Neural progenitor cell (in vitro differentiated cells): ENCODE data around the gene ACAP2. TPM values are rescaled to one million over a fixed set of nuclear protein-coding genes. Genes with fewer than 3 reads are reported as not detected.

Source experiments
- DNase-seq: peaks from one replicate; pipeline ENCODE4 v3.0.0-alpha.2; 2016; ENCODE audit warnings: low spot score
- H2AFZ ChIP-seq: fragments of 200-600 bp; sonication (generic); replicated peaks from 2 replicates; pipeline ENCODE4 v1.6.1; 2016; ENCODE audit warnings: antibody characterized with exemption
- H3F3A ChIP-seq: fragments of 200-600 bp; sonication (generic); 2 replicates; pipeline ENCODE4 v1.6.1; 2016; ENCODE audit warnings: antibody characterized with exemption, low read depth
- H3K27ac ChIP-seq: fragments of 200-600 bp; sonication (generic); 2 replicates; pipeline ENCODE4 v1.5.1; 2016; ENCODE audit warnings: mild to moderate bottlenecking
- H3K27me3 ChIP-seq: fragments of 200-600 bp; sonication (generic); 2 replicates; pipeline ENCODE4 v1.6.1; 2016; ENCODE audit warnings: mild to moderate bottlenecking, moderate library complexity
- H3K36me3 ChIP-seq: fragments of 200-600 bp; sonication (generic); 2 replicates; pipeline ENCODE4 v1.5.1; 2016
- H3K4me1 ChIP-seq: fragments of 200-600 bp; sonication (generic); 2 replicates; pipeline ENCODE4 v1.6.1; 2016; ENCODE audit warnings: mixed run types
- H3K4me2 ChIP-seq: fragments of 200-600 bp; sonication (generic); 2 replicates; pipeline ENCODE4 v1.6.1; 2016
- H3K4me3 ChIP-seq: fragments of 200-600 bp; sonication (generic); 2 replicates; pipeline ENCODE4 v1.5.1; 2016
- H3K79me2 ChIP-seq: fragments of 200-600 bp; sonication (generic); 2 replicates; pipeline ENCODE4 v1.6.1; 2016; ENCODE audit warnings: low read depth
- H3K9ac ChIP-seq: fragments of 200-600 bp; sonication (generic); 2 replicates; pipeline ENCODE4 v1.6.1; 2016
- H3K9me3 ChIP-seq: fragments of 200-600 bp; sonication (generic); 2 replicates; pipeline ENCODE4 v1.5.1; 2016; ENCODE audit warnings: low read depth
- H4K20me1 ChIP-seq: fragments of 200-600 bp; sonication (generic); 2 replicates; pipeline ENCODE4 v1.6.1; 2016; ENCODE audit warnings: low read depth
- H3K27ac Mint-ChIP-seq: 3 replicates; pipeline ENCODE4 v1.8.0; 2021; ENCODE audit warnings: mixed read lengths
- H3K27me3 Mint-ChIP-seq: 2 replicates; pipeline ENCODE4 v1.8.0; 2022; ENCODE audit warnings: low read depth, mild to moderate bottlenecking, inconsistent platforms, moderate library complexity, mixed read lengths; ENCODE audit not compliant: insufficient read depth
- H3K36me3 Mint-ChIP-seq: 3 replicates; pipeline ENCODE4 v1.8.0; 2021; ENCODE audit warnings: mixed read lengths
- H3K4me1 Mint-ChIP-seq: 3 replicates; pipeline ENCODE4 v1.8.0; 2021; ENCODE audit warnings: mixed read lengths
- H3K4me3 Mint-ChIP-seq: 3 replicates; pipeline ENCODE4 v1.8.0; 2021; ENCODE audit warnings: mild to moderate bottlenecking, moderate library complexity, mixed read lengths
- H3K9me3 Mint-ChIP-seq: 3 replicates; pipeline ENCODE4 v1.8.0; 2020; ENCODE audit warnings: mixed read lengths
- EZH2 ChIP-seq: fragments of 200-600 bp; sonication (generic); IDR thresholded peaks from 2 replicates; pipeline ENCODE4 v1.6.1; 2017; ENCODE audit warnings: antibody characterized with exemption, mild to moderate bottlenecking, moderate library complexity
- EZH2phosphoT487 ChIP-seq: fragments of 200-600 bp; sonication (generic); IDR thresholded peaks from 2 replicates; pipeline ENCODE4 v1.6.1; 2017; ENCODE audit warnings: antibody characterized with exemption
- total RNA-seq: library from RNA; depleted of rRNA; stranded (reverse); fragments of >200 nt; gene quantifications from 2 replicates; pipeline ENCODE4 v1.2.3, GENCODE V29; 2015; ENCODE audit warnings: low replicate concordance
- TF ChIP-seq, protein P1 (sequence below): fragments of 200-600 bp; sonication (generic); IDR thresholded peaks from 2 replicates; pipeline ENCODE4 v1.5.1; 2017; ENCODE audit warnings: antibody characterized with exemption, mild to moderate bottlenecking

Gene ACAP2
- total RNA-seq, 1 donor from 2014 or later = 68.4 TPM

DNA sequence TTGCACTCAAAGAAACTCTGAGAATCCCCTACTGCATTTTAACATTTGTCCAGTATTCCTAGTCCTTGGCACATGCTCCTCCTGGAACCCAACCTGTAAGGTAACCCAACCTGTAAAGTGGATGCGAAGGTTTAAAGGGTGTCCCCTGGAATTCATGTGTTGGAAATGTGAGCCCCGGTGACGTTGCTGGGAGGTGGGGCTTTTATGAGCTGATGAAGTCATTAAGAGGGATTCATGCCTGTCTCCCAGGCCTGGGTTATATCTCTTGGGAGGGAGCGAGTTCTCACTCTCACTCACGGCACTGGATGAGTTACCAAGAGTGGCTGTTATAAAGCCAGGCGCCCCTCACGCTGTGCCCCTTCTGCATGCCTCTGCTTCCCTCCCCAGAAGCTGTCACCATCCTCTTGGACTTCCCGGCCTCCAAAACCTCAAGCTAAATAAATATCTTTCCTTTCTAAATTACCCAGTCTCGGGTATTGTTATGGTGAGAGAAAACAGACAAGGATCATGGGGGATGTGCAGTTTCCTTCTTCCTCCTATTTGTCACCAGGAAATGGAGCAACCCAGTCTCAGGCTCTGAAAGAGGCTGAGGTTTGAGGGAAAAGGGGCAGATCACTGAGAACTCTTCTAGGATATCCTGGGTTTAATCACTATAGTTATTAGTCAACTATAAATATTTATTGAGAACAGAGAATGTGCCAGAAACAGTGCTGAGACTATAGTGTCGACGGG, 179.5 kb downstream of the ACAP2 start:
- Histone ChIP-seq H2AFZ (no peak overlapping the region), H3K9me3 (no peaks in the 10 kb centered on the region), H3F3A (peaks cover 27% of the 10 kb centered on the region), H3K27ac (no peak overlapping the region), H4K20me1 (peaks cover 84% of the 10 kb centered on the region), H3K4me1 (peaks cover 7% of the 10 kb centered on the region), H3K4me3 (no peak overlapping the region), H3K9ac (no peak overlapping the region), H3K36me3 (no peaks in the 10 kb centered on the region), H3K4me2 (no peak overlapping the region), H3K27me3 (no peaks in the 10 kb centered on the region), H3K79me2 (peaks cover 80% of the 10 kb centered on the region)
- Mint-ChIP-seq H3K9me3 (no peaks in the 10 kb centered on the region), H3K36me3 (peaks cover 10% of the 10 kb centered on the region), H3K4me1 (peaks cover 19% of the 10 kb centered on the region), H3K27me3 (peaks cover 8% of the 10 kb centered on the region), H3K27ac (no peak overlapping the region), H3K4me3 (no peak overlapping the region)
- DNase-seq = no peak
- TF ChIP-seq, protein P1, sequence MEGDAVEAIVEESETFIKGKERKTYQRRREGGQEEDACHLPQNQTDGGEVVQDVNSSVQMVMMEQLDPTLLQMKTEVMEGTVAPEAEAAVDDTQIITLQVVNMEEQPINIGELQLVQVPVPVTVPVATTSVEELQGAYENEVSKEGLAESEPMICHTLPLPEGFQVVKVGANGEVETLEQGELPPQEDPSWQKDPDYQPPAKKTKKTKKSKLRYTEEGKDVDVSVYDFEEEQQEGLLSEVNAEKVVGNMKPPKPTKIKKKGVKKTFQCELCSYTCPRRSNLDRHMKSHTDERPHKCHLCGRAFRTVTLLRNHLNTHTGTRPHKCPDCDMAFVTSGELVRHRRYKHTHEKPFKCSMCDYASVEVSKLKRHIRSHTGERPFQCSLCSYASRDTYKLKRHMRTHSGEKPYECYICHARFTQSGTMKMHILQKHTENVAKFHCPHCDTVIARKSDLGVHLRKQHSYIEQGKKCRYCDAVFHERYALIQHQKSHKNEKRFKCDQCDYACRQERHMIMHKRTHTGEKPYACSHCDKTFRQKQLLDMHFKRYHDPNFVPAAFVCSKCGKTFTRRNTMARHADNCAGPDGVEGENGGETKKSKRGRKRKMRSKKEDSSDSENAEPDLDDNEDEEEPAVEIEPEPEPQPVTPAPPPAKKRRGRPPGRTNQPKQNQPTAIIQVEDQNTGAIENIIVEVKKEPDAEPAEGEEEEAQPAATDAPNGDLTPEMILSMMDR = no peak
- TF ChIP-seq EZH2phosphoT487 (no peak), EZH2 (no peak)

DNA sequence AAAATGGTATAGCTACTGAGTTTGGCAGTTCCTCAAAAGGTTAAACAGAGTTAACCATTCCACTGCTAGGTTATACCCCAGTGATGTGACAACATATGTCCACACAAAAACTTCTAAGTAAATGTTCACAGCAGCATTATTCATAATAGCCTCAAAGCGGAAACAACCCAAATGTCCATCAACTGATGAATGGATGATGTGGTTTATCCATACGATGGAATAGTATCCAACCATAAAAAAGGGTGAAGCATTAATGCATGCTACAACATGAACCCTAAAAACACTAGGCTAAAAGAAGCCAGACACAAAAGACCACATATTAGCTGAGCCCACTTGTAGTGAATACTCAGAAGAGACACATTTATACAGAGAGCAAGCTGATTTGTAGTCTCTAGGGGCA, 180.9 kb downstream of the ACAP2 start:
- Mint-ChIP-seq H3K4me3 (no peak overlapping the region), H3K4me1 (peaks cover 21% of the 10 kb centered on the region), H3K27me3 (peaks cover 8% of the 10 kb centered on the region), H3K9me3 (no peaks in the 10 kb centered on the region), H3K36me3 (peaks cover 10% of the 10 kb centered on the region), H3K27ac (no peak overlapping the region)
- DNase-seq = no peak
- Histone ChIP-seq H3F3A (peaks cover 27% of the 10 kb centered on the region), H3K36me3 (no peaks in the 10 kb centered on the region), H3K79me2 (peaks cover 80% of the 10 kb centered on the region), H4K20me1 (peaks cover 89% of the 10 kb centered on the region), H3K4me3 (no peak overlapping the region), H3K4me2 (no peak overlapping the region), H3K27ac (no peak overlapping the region), H3K4me1 (peaks cover 7% of the 10 kb centered on the region), H3K9me3 (no peaks in the 10 kb centered on the region), H2AFZ (no peak overlapping the region), H3K9ac (no peak overlapping the region), H3K27me3 (no peaks in the 10 kb centered on the region)
- TF ChIP-seq EZH2 = no peak
- TF ChIP-seq, protein P1 = no peak
- no peak for TF ChIP-seq EZH2phosphoT487

DNA sequence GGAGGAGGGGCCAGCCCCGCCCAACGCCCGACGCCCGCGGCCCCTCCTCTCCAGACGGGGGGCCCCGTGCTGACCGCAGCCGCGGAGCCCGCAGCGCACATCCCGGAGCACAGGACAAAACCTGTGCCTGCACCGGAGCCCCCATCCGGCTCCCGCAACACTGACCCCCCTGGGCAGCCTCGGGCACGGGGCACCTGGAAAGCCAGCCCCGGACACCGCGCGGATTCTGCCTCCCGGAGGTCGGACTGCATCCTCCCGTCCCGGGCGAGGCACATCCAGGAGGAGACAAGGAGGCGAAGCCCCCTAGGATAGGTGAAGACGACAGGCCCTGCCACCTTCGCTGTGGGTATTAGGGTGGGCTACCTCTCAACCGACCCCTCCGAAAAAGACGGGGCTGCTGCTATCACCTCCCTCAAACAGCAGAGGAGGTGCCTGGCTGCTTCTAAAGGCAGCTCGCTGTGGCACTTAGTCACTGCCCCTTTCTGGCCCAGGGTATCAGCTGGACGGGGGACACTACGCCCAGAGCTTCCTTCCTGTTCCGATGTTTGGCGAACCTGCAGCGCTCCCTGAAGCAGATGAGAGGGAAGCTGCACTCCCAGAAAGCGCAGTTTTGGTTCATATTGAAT, 182.4 kb downstream of the ACAP2 start:
- H3K4me1 ChIP-seq = peaks cover 7% of the 10 kb centered on the region
- H3F3A ChIP-seq = peaks cover 27% of the 10 kb centered on the region
- H3K4me3 Mint-ChIP-seq = peak overlapping the region; percentile 78
- peaks cover 5% of the 10 kb centered on the region for H3K27me3 Mint-ChIP-seq
- peak overlapping the region; percentile 85 for H3K4me2 ChIP-seq
- no peak overlapping the region for H3K9ac ChIP-seq
- H3K9me3 ChIP-seq = no peaks in the 10 kb centered on the region
- H2AFZ ChIP-seq = no peak overlapping the region
- H3K27ac Mint-ChIP-seq = no peak overlapping the region
- H3K79me2 ChIP-seq = peaks cover 76% of the 10 kb centered on the region
- H4K20me1 ChIP-seq = peaks cover 87% of the 10 kb centered on the region
- no peaks in the 10 kb centered on the region for H3K36me3 ChIP-seq
- H3K27me3 ChIP-seq = no peaks in the 10 kb centered on the region
- TF ChIP-seq EZH2phosphoT487 = peak; percentile 8
- TF ChIP-seq, protein P1 = no peak
- DNase-seq = peak; percentile 73
- no peak overlapping the region for H3K27ac ChIP-seq
- peaks cover 27% of the 10 kb centered on the region for H3K4me1 Mint-ChIP-seq
- peaks cover 6% of the 10 kb centered on the region for H3K36me3 Mint-ChIP-seq
- no peaks in the 10 kb centered on the region for H3K9me3 Mint-ChIP-seq
- H3K4me3 ChIP-seq = peak overlapping the region; percentile 70
